ENCODE measurements around the gene PTPN23. TPM values are rescaled to one million over a fixed set of nuclear protein-coding genes. Genes with fewer than 3 reads are reported as not detected.

The PTPN23 gene
- polyA plus RNA-seq, 1 donor from 2014 or later, result 36.2 TPM

GRCh38 chr3:47423548-47424145 lies 42.8 kb downstream of the PTPN23 start:
- Histone ChIP-seq H3K36me3 (ENCODE audit: insufficient read depth, low read length) (no peaks in the 10 kb centered on the region), H3K27me3 (ENCODE audit: insufficient read depth, low read depth, low read length) (no peaks in the 10 kb centered on the region), H3K79me2 (replicated peaks; ENCODE audit: insufficient read depth, low read length) (no peaks in the 10 kb centered on the region), H3K27ac (ENCODE audit: low read length) (no peak overlapping the region), H2AFZ (ENCODE audit: low read depth, low read length) (no peak overlapping the region), H3K4me2 (ENCODE audit: low read length) (no peak overlapping the region), H3K9me2 (ENCODE audit: insufficient read depth, low read length) (no peaks in the 10 kb centered on the region), H3K4me3 (ENCODE audit: low read length) (no peak overlapping the region), H3F3A (ENCODE audit: insufficient read depth, low read length, poor library complexity, severe bottlenecking) (no peaks in the 10 kb centered on the region), H3K9me3 (ENCODE audit: low read length) (no peaks in the 10 kb centered on the region), H3K9ac (ENCODE audit: low read length) (no peak overlapping the region), H4K20me1 (ENCODE audit: insufficient read depth) (no peaks in the 10 kb centered on the region)
- TF ChIP-seq REST (IDR thresholded peaks at IDR 0.05; ENCODE audit: borderline replicate concordance), result no peak
- no peak for TF ChIP-seq CTCF (IDR thresholded peaks at IDR 0.05; ENCODE audit: poor library complexity, severe bottlenecking)
- no peak for TF ChIP-seq RAD21 (conservative IDR thresholded peaks at IDR 0.05)
- TF ChIP-seq SMC3 (conservative IDR thresholded peaks at IDR 0.05; ENCODE audit: poor library complexity), result no peak
- no peak for TF ChIP-seq EZH2 (IDR thresholded peaks at IDR 0.05; ENCODE audit: borderline replicate concordance, insufficient read depth, low read length, poor library complexity, severe bottlenecking)
- TF ChIP-seq POLR2AphosphoS5 (IDR thresholded peaks at IDR 0.05), result no peak
- TF ChIP-seq MXI1 (conservative IDR thresholded peaks at IDR 0.05; ENCODE audit: poor library complexity, severe bottlenecking), result no peak
- TF ChIP-seq EP300 (conservative IDR thresholded peaks at IDR 0.05; ENCODE audit: poor library complexity, severe bottlenecking), result no peak
- TF ChIP-seq TAF1 (IDR thresholded peaks at IDR 0.05; ENCODE audit: low read depth), result no peak

- TF ChIP-seq SMC3 (conservative IDR thresholded peaks at IDR 0.05; ENCODE audit: poor library complexity) (no peak), POLR2AphosphoS5 (IDR thresholded peaks at IDR 0.05) (no peak), TAF1 (IDR thresholded peaks at IDR 0.05; ENCODE audit: low read depth) (no peak), EZH2 (IDR thresholded peaks at IDR 0.05; ENCODE audit: borderline replicate concordance, insufficient read depth, low read length, poor library complexity, severe bottlenecking) (no peak), MXI1 (conservative IDR thresholded peaks at IDR 0.05; ENCODE audit: poor library complexity, severe bottlenecking) (no peak), EP300 (conservative IDR thresholded peaks at IDR 0.05; ENCODE audit: poor library complexity, severe bottlenecking) (no peak), REST (IDR thresholded peaks at IDR 0.05; ENCODE audit: borderline replicate concordance) (no peak), RAD21 (conservative IDR thresholded peaks at IDR 0.05) (no peak), CTCF (IDR thresholded peaks at IDR 0.05; ENCODE audit: poor library complexity, severe bottlenecking) (no peak)
- no peaks in the 10 kb centered on the region for H4K20me1 ChIP-seq (ENCODE audit: insufficient read depth)
- no peaks in the 10 kb centered on the region for H3K79me2 ChIP-seq (replicated peaks; ENCODE audit: insufficient read depth, low read length)
- no peak overlapping the region for H3K4me2 ChIP-seq (ENCODE audit: low read length)
- H3K27me3 ChIP-seq (ENCODE audit: insufficient read depth, low read depth, low read length), result no peaks in the 10 kb centered on the region
- no peaks in the 10 kb centered on the region for H3K9me3 ChIP-seq (ENCODE audit: low read length)
- no peak overlapping the region for H3K4me3 ChIP-seq (ENCODE audit: low read length)
- no peak overlapping the region for H2AFZ ChIP-seq (ENCODE audit: low read depth, low read length)
- H3K9me2 ChIP-seq (ENCODE audit: insufficient read depth, low read length), result no peaks in the 10 kb centered on the region
- H3F3A ChIP-seq (ENCODE audit: insufficient read depth, low read length, poor library complexity, severe bottlenecking), result no peaks in the 10 kb centered on the region
- H3K36me3 ChIP-seq (ENCODE audit: insufficient read depth, low read length), result no peaks in the 10 kb centered on the region
- H3K9ac ChIP-seq (ENCODE audit: low read length), result no peak overlapping the region
- no peak overlapping the region for H3K27ac ChIP-seq (ENCODE audit: low read length)
Observed at GRCh38 chr3:47424434-47425382, 43.9 kb downstream of the PTPN23 start.

Measured in neural cell (in vitro differentiated cells).